ELF-1 (cell line): Measurements from ENCODE around the gene CAMTA2.
"Not testable (repeated sequence)": the region's sequence is repeated elsewhere in the genome, so short reads cannot be mapped to it uniquely, and the experiment has no call there.

Experiments used
- DNase-seq: peaks from one replicate; pipeline ENCODE4 v3.0.0-alpha.2; 2016; ENCODE audit warnings: low read depth, low spot score

The CAMTA2 gene, protein sequence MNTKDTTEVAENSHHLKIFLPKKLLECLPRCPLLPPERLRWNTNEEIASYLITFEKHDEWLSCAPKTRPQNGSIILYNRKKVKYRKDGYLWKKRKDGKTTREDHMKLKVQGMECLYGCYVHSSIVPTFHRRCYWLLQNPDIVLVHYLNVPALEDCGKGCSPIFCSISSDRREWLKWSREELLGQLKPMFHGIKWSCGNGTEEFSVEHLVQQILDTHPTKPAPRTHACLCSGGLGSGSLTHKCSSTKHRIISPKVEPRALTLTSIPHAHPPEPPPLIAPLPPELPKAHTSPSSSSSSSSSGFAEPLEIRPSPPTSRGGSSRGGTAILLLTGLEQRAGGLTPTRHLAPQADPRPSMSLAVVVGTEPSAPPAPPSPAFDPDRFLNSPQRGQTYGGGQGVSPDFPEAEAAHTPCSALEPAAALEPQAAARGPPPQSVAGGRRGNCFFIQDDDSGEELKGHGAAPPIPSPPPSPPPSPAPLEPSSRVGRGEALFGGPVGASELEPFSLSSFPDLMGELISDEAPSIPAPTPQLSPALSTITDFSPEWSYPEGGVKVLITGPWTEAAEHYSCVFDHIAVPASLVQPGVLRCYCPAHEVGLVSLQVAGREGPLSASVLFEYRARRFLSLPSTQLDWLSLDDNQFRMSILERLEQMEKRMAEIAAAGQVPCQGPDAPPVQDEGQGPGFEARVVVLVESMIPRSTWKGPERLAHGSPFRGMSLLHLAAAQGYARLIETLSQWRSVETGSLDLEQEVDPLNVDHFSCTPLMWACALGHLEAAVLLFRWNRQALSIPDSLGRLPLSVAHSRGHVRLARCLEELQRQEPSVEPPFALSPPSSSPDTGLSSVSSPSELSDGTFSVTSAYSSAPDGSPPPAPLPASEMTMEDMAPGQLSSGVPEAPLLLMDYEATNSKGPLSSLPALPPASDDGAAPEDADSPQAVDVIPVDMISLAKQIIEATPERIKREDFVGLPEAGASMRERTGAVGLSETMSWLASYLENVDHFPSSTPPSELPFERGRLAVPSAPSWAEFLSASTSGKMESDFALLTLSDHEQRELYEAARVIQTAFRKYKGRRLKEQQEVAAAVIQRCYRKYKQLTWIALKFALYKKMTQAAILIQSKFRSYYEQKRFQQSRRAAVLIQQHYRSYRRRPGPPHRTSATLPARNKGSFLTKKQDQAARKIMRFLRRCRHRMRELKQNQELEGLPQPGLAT

DNA sequence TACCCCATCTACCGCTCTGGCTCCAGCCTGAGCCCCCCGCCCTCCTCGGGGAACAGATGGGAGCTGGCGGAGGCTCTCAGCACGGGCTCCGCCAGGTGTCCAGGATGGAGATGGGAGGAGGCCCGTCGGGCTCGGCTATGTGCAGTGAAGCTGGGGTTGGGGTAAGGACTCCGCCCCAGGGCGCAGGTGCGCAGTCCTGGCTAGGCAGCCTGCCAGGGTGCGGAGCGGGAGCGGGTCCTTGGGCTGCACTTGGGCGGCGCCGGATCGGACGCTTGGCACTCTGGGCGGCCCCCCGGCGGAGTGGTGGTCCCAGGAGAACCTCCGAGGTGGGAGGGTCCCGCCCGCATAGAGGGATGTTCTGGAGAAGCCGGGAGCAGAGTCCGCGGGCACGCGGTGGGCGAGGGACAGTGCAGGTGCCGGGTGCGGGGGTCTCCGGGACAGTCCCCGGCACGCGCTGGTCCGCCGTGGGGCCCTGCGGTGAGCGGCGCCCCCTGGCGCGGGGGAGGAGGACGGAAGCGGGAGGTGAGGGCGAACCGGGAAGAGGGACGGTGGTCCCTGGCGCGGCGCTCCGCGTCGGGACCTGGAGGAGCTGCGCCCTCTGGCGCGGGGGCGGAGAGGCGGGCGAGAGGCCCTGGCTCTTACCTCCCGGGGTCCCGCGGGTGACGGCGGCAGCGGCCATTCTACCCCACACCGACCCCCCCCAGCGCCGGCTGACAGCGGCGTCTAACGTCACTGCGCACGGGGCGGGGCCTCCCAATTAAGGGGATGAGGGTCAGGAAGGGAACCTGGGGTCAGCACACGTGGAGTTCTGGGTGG, at the start of gene CAMTA2:
Gene CAMTA2 (minus strand): TSS at position 725 of the 816 bp plus-strand sequence. CDS start 1,453 bp downstream, outside the sequence.
- peak; percentile 85 for DNase-seq

DNA sequence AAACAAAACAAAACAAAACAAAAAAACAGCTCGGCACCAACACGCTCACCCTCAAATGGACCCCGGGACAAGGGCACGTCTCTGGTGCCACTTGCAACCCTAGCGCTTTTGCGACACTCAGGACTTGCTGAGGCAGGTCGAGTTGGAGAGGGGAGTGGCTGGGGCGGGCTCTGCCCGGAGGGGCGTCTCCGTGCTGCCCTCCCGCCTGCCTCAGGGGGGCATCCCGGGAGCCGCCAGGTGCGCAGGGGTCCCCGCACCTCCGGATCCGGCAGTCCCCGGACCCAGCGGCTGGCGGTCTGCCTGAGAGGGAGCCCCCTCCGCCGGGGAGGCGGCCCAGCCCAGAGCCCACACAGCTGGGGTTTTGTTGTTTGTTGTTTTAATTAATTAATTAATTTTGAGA, 47.8 kb upstream of the CAMTA2 start, which contains the start of gene SLC52A1:
Gene SLC52A1 (minus strand): TSS at position 112 of the 400 bp plus-strand sequence. CDS start 820 bp downstream, outside the sequence.
- DNase-seq, result peak; percentile 29

DNA sequence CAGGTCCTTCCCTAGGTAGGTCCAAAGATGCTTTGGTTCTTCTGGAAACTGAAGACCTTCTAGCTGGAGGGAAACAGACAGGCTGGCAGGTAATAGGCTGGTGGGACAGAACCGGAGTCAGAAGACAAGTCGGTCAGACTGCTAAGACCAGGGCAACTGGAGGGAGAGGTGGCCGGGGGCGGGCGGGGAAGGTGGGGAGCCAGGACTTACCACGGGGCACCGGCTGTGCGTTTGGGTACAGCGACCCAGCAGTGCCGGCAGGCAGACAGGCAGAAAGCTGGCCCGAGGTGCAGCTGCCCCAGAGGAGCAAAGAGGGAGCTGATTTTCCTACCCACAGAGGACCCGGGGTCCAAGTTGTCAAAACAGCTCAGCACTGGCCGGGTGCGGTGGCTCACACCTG, 47.2 kb upstream of the CAMTA2 start:
- no peak for DNase-seq

DNA sequence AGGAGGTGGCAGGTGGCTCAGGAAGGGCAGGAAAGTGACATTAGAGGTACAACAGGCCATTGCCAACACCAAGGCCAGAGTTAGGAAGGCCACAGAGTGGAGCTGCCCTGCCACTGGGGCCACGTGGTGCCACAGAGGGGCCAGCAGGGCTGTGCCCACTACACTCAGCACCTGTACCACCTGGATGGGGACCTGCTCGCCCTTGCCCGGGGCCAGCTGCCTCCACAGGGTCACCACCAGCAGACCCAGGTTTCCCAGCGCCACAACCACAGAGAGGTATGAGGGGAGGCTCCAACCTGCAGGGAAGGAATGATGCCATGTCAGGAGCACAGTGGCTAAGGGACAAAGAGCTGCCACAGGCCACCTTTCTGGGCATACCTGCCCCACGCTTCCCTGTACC, 46.6 kb upstream of the CAMTA2 start:
- no peak for DNase-seq

DNA sequence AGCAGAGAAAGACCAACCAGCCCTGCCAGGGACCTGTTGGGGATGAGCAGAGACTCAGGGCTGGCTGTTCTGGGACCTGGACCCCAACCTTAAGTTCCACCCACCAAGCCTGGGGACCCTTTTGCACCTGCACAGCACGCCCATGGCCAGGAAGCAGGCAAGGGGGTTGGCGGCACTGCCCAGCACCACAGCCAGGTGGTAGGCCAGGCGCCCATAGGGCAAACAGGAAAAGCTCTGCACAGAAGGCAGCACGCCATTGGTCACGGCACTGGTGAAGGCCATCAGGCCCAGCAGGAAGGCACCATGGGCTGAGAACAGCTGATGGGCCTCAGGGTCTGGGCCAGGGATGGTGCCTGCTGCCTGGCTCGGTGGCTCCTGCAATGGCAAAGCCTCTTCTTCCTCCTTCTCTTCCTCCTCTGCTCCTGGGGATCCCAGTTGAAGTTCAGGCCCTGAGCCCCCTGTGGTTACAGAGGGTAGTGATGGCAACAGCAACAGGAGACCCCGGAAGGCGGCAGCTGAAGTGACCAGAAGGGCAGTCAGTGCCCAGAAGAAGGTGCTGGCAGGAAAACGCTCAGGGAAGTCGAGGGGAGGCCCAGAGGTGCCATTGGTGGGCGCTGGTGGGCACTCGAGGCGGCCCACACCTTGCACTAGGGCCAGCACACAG, 46.0 kb upstream of the CAMTA2 start:
- no peak for DNase-seq

DNA sequence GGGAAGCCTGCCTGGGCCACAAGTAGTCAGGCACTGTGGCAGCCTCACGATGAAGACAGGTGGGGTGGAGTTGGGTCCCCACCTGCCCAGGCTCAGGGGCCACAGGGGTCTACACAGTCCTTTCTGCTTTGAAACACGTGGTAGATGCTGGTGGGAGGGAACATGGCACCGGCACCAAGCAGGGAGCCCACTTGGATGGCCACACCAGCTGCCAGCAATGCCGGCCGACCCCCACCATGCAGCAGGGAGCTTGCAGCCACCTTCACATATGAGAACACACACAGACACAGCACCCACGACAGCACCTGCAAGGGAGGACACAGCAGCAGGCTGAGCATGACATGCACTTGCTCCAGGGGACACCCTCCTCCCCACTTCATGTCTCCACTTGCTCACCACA, 45.4 kb upstream of the CAMTA2 start:
- no peak for DNase-seq

DNA sequence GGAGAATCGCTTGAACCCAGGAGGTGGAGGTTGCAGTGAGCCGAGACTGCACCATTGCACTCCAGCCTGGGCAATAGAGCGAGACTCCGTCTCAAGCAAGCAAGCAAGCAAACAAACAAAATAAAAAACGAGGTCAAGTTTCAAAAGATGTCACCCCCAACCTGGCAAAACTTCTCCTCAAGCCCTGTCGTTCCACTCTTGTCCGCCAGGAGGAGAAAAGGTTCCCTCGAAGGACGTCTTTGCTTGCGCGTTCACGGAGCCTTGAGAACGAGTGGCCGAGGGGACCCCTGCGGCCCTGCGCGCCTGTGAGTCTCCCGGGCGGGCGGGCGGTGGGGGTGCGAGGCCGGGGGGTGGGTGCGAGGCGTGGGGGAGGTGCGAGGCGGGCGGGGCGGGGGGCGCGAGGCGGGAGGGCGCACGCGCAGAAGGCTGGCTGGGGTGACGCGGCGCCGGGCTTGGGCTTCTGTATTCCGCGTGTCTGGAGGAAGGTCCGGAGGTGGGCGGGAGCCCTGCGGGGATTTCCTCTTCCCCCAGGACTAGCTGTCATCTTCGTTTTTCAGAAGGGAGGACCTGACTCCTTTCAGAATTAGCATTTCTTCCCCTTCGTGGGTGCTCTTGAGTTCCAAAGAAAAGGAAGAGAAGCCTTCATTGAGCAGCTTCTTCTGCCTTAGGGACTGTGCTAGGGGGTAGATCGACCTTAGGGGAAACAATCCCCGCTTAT, 44.0 kb upstream of the CAMTA2 start:
- peak; percentile 79 for DNase-seq

DNA sequence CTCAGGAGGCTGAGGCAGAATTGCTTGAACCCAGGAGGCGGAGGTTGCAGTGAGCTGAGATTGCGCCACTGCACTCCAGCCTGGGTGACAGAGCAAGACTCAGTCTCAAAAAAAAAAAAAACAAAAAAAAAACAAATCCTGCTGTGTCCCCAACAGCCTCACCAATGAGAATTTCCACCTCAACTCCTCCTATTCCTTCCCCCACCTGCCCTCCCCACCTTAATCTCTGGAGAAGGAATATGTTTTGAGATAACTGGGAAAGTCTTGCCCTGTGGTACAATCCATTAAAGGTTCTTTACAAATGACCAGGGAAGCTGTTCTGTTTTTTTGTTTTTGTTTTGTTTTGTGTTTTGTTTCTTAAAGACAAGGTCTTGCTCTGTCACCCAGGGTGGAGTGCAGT, 42.7 kb upstream of the CAMTA2 start:
- not testable (repeated sequence) for DNase-seq

DNA sequence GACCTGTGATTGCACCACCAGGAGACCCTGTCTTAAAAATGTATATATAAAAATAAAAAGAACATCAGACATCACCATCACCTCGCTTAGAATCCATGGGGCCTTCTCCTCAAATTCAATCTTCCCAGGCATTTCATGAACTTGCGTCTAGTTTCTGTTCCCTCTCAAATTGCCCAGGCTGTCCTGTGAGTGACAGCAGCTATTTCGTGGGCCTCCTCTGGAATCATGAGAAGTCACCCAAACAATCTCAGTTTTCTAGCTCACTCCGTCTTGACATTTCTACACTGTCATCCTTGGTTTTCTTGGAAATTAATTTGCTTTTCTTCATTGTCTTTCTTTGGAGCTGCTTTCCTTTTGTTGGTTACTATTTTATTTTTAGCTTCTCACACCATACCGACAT, 40.4 kb upstream of the CAMTA2 start:
- no peak for DNase-seq

DNA sequence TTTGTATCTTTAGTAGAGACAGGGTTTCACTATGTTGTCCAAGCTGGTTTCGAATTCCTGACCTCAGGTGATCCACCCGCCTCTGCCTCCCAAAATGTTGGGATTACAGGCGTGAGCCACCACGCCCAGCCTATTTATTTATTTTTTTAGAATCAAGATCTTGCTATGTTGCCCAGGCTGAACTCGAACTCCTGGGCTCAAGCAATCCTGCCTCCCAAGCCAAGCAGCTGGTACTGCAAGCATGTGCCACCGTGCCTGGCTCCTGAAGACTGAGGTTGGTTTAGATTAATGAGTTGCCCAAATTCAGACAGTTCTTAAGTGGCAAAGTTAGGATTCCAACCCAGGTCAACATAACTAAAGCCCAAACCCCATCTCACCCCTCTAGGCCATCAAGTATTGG, 39.8 kb upstream of the CAMTA2 start:
- DNase-seq, result no peak

DNA sequence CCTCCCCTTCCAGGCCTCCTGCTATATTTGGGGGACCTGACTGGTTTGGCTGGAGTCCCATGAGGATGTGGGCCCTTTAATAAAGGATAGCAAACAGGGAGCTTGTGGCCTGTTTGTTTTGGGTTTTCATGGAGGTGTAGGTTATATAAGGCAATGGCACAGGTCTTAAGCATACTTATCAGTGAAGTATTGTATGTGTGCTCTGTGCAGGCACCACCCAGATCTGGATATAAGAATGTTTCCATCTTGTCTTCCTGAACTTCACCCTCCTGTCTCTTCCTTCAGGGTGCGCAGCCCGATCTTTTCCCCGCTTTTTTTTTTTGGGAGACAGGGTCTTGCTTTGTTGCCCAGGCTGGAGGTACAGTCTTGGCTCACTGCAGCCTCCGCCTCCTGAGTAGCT, 37.1 kb upstream of the CAMTA2 start:
- no peak for DNase-seq

DNA sequence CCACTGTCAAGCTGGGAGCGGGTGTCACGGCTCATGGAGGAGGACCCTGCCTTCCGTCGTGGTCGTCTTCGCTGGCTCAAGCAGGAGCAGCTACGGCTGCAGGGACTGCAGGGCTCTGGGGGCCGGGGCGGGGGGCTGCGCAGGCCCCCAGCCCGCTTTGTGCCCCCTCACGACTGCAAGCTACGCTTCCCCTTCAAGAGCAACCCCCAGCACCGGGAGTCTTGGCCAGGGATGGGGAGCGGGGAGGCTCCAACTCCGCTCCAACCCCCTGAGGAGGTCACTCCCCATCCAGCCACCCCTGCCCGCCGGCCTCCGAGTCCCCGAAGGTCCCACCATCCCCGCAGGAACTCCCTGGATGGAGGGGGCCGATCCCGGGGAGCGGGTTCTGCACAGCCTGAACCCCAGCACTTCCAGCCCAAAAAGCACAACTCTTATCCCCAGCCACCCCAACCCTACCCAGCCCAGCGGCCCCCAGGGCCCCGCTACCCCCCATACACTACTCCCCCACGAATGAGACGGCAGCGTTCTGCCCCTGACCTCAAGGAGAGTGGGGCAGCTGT, 36.2 kb upstream of the CAMTA2 start:
- DNase-seq, result no peak

DNA sequence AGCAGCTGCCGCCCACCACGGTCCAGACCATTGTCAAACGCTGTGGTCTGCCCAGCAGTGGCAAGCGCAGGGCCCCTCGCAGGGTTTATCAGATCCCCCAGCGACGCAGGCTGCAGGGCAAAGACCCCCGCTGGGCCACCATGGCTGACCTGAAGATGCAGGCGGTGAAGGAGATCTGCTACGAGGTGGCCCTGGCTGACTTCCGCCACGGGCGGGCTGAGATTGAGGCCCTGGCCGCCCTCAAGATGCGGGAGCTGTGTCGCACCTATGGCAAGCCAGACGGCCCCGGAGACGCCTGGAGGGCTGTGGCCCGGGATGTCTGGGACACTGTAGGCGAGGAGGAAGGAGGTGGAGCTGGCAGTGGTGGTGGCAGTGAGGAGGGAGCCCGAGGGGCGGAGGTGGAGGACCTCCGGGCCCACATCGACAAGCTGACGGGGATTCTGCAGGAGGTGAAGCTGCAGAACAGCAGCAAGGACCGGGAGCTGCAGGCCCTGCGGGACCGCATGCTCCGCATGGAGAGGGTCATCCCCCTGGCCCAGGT, 34.8 kb upstream of the CAMTA2 start:
- DNase-seq, result no peak

DNA sequence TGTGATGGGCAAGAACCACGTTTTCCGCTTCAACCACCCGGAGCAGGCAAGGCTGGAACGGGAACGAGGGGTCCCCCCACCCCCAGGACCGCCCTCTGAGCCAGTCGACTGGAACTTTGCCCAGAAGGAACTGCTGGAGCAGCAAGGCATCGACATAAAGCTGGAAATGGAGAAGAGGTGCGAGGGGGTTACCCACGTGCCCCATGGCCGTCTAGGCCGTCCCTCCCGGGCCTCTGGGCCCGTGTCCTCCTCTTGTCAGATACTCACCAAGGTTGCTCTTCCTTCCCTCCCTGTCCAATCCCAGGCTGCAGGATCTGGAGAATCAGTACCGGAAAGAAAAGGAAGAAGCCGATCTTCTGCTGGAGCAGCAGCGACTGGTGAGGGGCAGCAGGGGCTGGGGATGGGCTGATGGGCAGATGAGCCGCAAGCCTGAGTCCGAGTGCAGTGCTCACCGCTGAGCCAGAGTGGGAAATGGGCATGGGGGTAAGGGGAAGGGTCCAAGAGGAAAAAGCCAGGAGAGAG, 33.1 kb upstream of the CAMTA2 start:
- DNase-seq, result no peak

DNA sequence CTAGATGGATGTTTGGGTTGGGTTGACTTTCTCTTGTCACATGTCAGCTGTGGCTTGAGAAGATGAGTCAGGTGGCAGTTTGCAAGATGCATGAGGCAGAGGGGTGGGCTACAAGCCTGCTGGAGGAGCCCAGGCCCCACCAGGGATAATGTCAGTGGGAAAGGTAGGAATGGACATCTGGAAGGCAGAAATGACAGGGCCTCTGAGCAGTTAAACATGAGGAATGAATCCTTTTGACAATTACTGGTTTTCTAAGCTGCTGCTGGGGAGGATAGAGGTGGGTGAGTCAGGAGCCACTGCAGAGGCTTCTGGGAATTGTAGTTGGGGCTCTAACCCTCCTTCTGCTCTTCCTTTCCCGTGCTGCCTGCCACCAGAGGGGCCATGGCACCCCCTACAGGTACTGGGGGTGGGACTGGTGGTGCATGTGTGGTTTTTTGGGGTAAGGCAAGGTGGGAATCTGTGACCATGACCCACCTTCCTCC, 32.0 kb upstream of the CAMTA2 start:
- peak; percentile 37 for DNase-seq

DNA sequence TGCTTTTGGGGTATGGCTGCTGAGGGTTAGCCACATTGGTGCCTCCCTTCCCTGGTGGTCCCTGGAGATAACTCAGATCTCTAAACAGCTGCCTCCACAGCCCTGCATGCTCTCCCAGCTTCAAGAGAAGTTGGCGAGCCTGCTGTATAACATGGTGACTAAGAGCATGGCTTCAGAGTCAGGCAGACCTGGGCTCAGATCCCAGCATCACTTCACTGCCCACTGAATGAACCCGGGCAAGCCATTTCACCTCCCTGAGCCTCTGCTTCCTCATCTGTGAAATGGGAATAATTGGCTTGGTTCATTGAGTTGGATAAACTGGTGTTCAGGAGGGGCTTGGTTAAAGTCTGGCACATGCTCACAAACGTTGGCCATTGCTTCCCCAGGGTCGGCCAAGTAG, 26.9 kb upstream of the CAMTA2 start:
- no peak for DNase-seq

DNA sequence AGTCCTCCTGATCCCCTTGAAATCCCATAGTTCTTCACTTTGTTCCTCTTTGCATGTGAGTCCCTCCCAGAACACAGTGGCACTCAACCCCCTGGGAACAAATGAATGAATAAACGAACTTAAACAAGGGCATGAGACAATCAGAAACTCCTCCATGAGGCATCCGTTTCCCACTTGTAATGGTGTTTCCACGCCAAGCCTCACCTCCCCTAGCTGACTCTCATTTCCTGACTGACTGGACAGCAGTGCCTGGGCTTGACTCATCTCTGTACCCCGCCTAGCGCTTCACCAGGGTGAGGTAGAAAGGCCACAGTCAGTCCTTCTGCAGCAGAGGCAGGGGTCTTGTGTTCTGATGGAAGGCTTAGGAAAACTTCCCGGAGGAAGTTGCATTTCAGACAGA, 24.5 kb upstream of the CAMTA2 start:
- no peak for DNase-seq

DNA sequence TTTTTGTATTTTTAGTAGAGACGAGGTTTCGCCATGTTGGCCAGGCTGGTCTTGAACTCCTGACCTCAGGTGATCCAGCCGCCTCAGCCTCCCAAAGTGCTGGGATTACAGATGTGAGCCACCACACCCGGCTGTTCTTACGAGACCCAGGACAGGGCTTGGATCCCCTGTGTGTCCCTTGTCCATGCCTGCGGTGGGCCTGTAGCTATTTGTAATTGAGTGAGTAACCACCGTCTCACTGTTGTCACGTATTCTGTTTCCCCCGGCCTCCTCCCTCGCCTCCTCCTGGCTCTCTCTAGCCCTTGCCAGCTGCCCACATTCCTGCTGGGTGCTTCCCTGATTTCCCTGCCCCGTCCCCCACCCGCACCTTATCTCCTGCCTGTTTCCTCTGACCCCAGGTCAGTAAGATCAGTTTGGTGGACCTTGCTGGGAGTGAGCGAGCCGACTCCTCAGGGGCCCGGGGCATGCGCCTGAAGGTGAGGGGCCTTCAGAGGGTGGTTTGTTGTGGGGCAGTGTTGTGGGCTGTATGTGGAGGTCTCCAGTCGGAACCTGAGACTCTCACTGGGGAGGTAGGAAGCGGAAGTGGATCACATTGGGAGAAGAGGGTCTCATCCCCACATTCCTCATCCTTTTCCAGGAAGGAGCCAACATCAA, 15.9 kb upstream of the CAMTA2 start:
- no peak for DNase-seq
